Glutamatergic neuron (in vitro differentiated cells): ENCODE data around the gene TNS3. TPM values are rescaled to one million over a fixed set of nuclear protein-coding genes. Genes with fewer than 3 reads are reported as not detected.

Experiments
- DNase-seq: peaks from one replicate; pipeline ENCODE4 v3.0.0; 2022
- H3K27ac Mint-ChIP-seq: one replicate; pipeline ENCODE4 v1.8.0; 2020; ENCODE audit warnings: mild to moderate bottlenecking, mixed read lengths, inconsistent platforms; ENCODE audit not compliant: unreplicated experiment
- H3K27me3 Mint-ChIP-seq: one replicate; pipeline ENCODE4 v1.8.0; 2020; ENCODE audit warnings: mild to moderate bottlenecking, moderate library complexity, mixed read lengths, inconsistent platforms; ENCODE audit not compliant: unreplicated experiment
- H3K36me3 Mint-ChIP-seq: one replicate; pipeline ENCODE4 v1.8.0; 2020; ENCODE audit warnings: mild to moderate bottlenecking, mixed read lengths, inconsistent platforms; ENCODE audit not compliant: unreplicated experiment
- H3K4me1 Mint-ChIP-seq: one replicate; pipeline ENCODE4 v1.8.0; 2020; ENCODE audit warnings: mild to moderate bottlenecking, low read depth, mixed read lengths, inconsistent platforms; ENCODE audit not compliant: unreplicated experiment
- H3K4me3 Mint-ChIP-seq: one replicate; pipeline ENCODE4 v1.8.0; 2020; ENCODE audit warnings: mild to moderate bottlenecking, mixed read lengths, inconsistent platforms; ENCODE audit not compliant: unreplicated experiment
- H3K9me3 Mint-ChIP-seq: one replicate; pipeline ENCODE4 v1.8.0; 2020; ENCODE audit warnings: mild to moderate bottlenecking, moderate library complexity, mixed read lengths, inconsistent platforms; ENCODE audit not compliant: unreplicated experiment
- CTCF ChIP-seq: fragments of 200-600 bp; sonication (generic); IDR thresholded peaks from one replicate; pipeline ENCODE4 v1.5.0; 2021; ENCODE audit not compliant: partially characterized antibody, unreplicated experiment
- total RNA-seq: library from RNA; stranded (reverse); fragmentation: NEBNext Ultra II Directional; extraction: Animal tissue kit (Norgen Biotek cat#: 25700); gene quantifications from one replicate; pipeline ENCODE4 v1.2.1, GENCODE V29; 2021; ENCODE audit not compliant: unreplicated experiment

Gene TNS3
- total RNA-seq, 1 donor from 2014 or later, result 3.8 TPM

GRCh38 chr7:47427051-47427643 lies 154.8 kb downstream of the TNS3 start:
- TF ChIP-seq CTCF, result no peak
- H3K27ac Mint-ChIP-seq, result no peak overlapping the region
- no peak overlapping the region for H3K4me3 Mint-ChIP-seq
- H3K9me3 Mint-ChIP-seq, result no peaks in the 10 kb centered on the region
- H3K4me1 Mint-ChIP-seq, result peaks cover 9% of the 10 kb centered on the region
- no peak for DNase-seq
- peaks cover under 1% of the 10 kb centered on the region for H3K36me3 Mint-ChIP-seq
- peaks cover 3% of the 10 kb centered on the region for H3K27me3 Mint-ChIP-seq

- no peak for TF ChIP-seq CTCF
- Mint-ChIP-seq H3K27me3 (peaks cover 3% of the 10 kb centered on the region), H3K9me3 (peaks cover 6% of the 10 kb centered on the region), H3K27ac (no peak overlapping the region), H3K4me3 (no peak overlapping the region), H3K4me1 (peaks cover 9% of the 10 kb centered on the region), H3K36me3 (peaks cover 18% of the 10 kb centered on the region)
- no peak for DNase-seq
These were observed 157.4 kb downstream of the TNS3 start for GRCh38 chr7:47424523-47424922.

GRCh38 chr7:47423196-47423595 lies 158.7 kb downstream of the TNS3 start:
- Mint-ChIP-seq H3K36me3 (peaks cover 19% of the 10 kb centered on the region), H3K9me3 (peaks cover 7% of the 10 kb centered on the region), H3K27ac (no peak overlapping the region), H3K4me1 (peaks cover 3% of the 10 kb centered on the region), H3K4me3 (no peak overlapping the region), H3K27me3 (peaks cover 3% of the 10 kb centered on the region)
- no peak for TF ChIP-seq CTCF
- DNase-seq, result no peak

GRCh38 chr7:47422611-47423010 lies 159.3 kb downstream of the TNS3 start:
- Mint-ChIP-seq H3K9me3 (peaks cover 7% of the 10 kb centered on the region), H3K4me3 (no peak overlapping the region), H3K27ac (no peak overlapping the region), H3K27me3 (no peaks in the 10 kb centered on the region), H3K4me1 (no peaks in the 10 kb centered on the region), H3K36me3 (peaks cover 19% of the 10 kb centered on the region)
- no peak for DNase-seq
- no peak for TF ChIP-seq CTCF

- Mint-ChIP-seq H3K27me3 (no peaks in the 10 kb centered on the region), H3K9me3 (peaks cover 7% of the 10 kb centered on the region), H3K36me3 (peaks cover 19% of the 10 kb centered on the region), H3K4me1 (no peaks in the 10 kb centered on the region), H3K27ac (no peak overlapping the region), H3K4me3 (no peak overlapping the region)
- DNase-seq, result no peak
- no peak for TF ChIP-seq CTCF
These were observed 160.5 kb downstream of the TNS3 start for GRCh38 chr7:47421456-47421855.
